Pons (tissue), 1 donor: ENCODE measurements around the gene GOLGA8N.
A peak's percentile ranks its signal among the peaks of the same experiment; 100 is the strongest.

Experiments used
- DNase-seq: peaks from one replicate; pipeline ENCODE4 v3.0.0-alpha.2; 2016; ENCODE audit warnings: low spot score

Gene GOLGA8N

DNA sequence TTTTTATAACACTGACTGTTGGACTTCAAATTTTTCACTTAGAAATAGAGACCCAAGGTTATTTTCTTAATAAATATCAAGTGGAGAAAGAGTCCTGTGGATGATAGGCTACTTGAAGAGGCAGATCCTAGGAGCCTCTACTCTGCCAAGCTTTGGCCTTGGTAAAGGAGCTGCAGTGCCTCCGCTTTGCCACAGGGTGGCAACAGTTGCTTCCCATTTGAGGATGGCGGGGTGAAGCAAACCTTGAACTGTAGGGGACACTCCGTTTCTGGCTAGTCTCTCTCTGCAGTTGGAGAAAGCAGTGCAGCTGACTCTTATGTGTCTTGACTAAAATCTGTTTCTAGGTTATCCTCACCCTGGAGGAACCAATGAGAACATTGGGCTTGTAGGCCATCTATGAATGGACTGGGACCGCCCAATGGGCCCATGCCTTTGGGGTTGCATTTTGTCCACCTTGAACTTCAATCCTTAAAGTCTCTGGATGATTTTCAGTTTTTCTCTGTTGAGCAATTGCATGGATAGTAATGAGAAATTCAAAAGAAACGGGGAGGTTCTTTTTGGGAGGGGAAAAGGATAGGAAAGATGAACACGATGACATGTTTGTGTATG lies 58.1 kb downstream of the GOLGA8N start:
- DNase-seq, result peak; percentile 78

DNA sequence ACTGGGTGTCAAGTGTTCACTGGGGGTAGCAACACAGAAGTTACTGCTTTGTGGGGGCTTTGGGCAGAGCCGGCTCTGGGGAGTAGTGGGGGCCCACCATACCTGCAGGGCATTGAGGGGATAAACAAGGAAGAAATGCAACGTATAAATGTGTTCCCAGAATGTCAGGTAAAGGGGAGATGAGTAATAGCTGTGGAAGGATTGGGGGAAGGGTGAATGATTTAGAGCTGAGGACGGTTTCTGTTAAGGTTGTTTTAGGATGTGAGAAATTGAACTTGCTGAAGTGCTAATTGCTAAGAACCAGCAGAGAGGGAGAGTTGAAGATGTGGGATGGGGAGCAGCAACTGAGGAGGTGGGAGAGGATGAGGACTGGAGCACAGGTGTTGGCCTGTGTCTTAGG lies 58.9 kb downstream of the GOLGA8N start:
- DNase-seq, result no peak

DNA sequence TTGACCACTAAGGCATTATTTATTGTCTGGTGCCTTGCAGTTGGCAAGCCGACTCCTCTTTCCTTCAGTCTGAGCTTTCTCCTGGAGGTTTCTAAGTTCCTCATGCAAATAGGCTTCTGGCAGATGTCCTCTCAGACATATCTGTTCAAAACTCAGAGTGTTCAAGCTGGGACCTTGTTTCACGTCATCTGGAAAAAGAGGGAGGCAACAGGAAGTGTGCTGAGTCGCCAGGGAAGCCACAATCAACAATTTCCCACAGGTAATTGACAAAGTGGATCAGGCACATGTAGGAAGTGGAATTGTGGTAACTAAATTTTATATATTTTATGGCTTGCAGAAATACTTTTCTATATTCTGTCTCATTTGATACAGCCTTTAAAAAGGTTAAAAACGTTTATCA lies 62.8 kb downstream of the GOLGA8N start:
- no peak for DNase-seq

DNA sequence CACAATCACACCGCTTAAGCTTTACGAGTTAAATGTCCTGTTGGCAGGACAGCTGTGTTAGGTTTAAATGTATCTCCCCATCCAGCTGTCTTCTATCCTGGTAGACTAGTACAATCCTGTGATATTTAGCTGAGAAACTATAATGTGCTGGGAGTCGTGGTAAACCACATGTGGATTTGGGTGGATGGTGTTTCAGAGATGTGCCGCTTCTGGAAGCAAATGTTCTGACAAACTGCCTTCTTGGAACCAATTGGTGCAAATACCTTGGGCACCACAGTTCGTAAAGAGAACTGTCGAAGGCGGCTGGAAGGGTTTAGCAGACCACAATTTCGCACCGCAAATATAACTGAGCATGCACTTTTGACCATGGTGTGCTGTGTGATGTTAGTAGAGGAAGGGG lies 63.2 kb downstream of the GOLGA8N start:
- DNase-seq, result no peak
